ENCODE results near the gene TMEM8B.

DNA sequence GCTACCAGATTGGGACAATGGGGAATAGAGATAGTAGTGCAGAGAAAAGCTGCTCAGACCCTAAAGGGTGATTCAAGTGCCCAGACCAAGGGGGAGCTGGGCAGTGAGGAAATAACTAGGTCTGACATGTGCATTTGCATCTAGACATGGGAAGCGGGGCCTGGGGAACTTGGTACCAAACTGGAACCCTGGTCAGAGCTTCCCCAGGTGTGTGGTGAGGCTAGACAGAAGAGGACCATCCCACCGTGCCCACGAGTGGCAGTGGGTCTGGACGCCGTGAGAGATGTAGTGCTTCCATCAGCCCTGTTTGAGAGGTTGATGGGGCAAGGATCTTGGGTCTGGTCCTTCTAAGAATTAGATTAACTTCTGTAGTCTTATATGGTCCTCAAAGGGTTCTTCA, 7.6 kb downstream of the TMEM8B start:
- TF ChIP-seq RARB (CRISPR knock-in tag; IDR thresholded peaks at IDR 0.05), result no peak
- TF ChIP-seq ZFP30 (CRISPR knock-in tag; IDR thresholded peaks at IDR 0.05), result no peak
- TF ChIP-seq ZNF8 (CRISPR knock-in tag; IDR thresholded peaks at IDR 0.05), result no peak
- TF ChIP-seq, protein P1, sequence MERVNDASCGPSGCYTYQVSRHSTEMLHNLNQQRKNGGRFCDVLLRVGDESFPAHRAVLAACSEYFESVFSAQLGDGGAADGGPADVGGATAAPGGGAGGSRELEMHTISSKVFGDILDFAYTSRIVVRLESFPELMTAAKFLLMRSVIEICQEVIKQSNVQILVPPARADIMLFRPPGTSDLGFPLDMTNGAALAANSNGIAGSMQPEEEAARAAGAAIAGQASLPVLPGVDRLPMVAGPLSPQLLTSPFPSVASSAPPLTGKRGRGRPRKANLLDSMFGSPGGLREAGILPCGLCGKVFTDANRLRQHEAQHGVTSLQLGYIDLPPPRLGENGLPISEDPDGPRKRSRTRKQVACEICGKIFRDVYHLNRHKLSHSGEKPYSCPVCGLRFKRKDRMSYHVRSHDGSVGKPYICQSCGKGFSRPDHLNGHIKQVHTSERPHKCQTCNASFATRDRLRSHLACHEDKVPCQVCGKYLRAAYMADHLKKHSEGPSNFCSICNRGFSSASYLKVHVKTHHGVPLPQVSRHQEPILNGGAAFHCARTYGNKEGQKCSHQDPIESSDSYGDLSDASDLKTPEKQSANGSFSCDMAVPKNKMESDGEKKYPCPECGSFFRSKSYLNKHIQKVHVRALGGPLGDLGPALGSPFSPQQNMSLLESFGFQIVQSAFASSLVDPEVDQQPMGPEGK (CRISPR knock-in tag; IDR thresholded peaks at IDR 0.05; ENCODE audit: borderline replicate concordance), result no peak
- TF ChIP-seq, protein P2, sequence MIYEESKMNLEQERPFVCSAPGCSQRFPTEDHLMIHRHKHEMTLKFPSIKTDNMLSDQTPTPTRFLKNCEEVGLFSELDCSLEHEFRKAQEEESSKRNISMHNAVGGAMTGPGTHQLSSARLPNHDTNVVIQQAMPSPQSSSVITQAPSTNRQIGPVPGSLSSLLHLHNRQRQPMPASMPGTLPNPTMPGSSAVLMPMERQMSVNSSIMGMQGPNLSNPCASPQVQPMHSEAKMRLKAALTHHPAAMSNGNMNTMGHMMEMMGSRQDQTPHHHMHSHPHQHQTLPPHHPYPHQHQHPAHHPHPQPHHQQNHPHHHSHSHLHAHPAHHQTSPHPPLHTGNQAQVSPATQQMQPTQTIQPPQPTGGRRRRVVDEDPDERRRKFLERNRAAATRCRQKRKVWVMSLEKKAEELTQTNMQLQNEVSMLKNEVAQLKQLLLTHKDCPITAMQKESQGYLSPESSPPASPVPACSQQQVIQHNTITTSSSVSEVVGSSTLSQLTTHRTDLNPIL (CRISPR knock-in tag; IDR thresholded peaks at IDR 0.05; ENCODE audit: low read depth), result no peak
- no peak for TF ChIP-seq PPARA (CRISPR knock-in tag; IDR thresholded peaks at IDR 0.05; ENCODE audit: borderline replicate concordance)
- no peak for TF ChIP-seq GLIS3 (CRISPR knock-in tag; IDR thresholded peaks at IDR 0.05)
- no peak for TF ChIP-seq OSR1 (CRISPR knock-in tag; IDR thresholded peaks at IDR 0.05)

All from SK-N-SH treated with all-trans-retinoic acid at 6 μM for 48 hours (cell line).